ENCODE results near the gene DTNB.

DTNB gene

GRCh38 chr2:25453199-25453905 lies 220.0 kb downstream of the DTNB start:
- ChIA-PET POLR2A (no interaction called here), CTCF (interaction anchor here (0.6 to 0.7 kb wide), 3 partner anchors 13 to 896 kb away, joined by 3 to 4 read pairs (median 3); no protein-coding TSS in a partner anchor)
- peaks cover 0 to 4% of the 10 kb centered on the region in 2 experiments; a peak in 1 of 3 replicates for H3K36me3 ChIP-seq (ENCODE audit: control insufficient read depth in 2 of 2, insufficient read depth in 1 of 2, low read length in 2 of 2)
- TF ChIP-seq ZNF174 (tag by site-specific recombination; IDR thresholded peaks at IDR 0.05) (no peak), ZNF776 (tag by site-specific recombination; IDR thresholded peaks at IDR 0.05; ENCODE audit: borderline replicate concordance) (no peak), ZBTB1 (tag by site-specific recombination; IDR thresholded peaks at IDR 0.05) (no peak), PBX3 (CRISPR knock-in tag; IDR thresholded peaks at IDR 0.05) (no peak), GLIS1 (tag by site-specific recombination; IDR thresholded peaks at IDR 0.05) (no peak), ZNF146 (tag by site-specific recombination; IDR thresholded peaks at IDR 0.05) (no peak), EGR2 (tag by site-specific recombination; IDR thresholded peaks at IDR 0.05; ENCODE audit: low read depth) (no peak), ZNF394 (tag by site-specific recombination; IDR thresholded peaks at IDR 0.05; ENCODE audit: borderline replicate concordance) (no peak)
- no peak overlapping the region for H3K27ac ChIP-seq (ENCODE audit: extremely low read depth, low read depth, low read length)
- no peak overlapping the region for H3K4me3 ChIP-seq (ENCODE audit: low read depth, low read length)
- no peaks in the 10 kb centered on the region for H3K9me3 ChIP-seq (ENCODE audit: control insufficient read depth, insufficient read depth, low read depth, low read length)
- H3K4me1 ChIP-seq (ENCODE audit: control insufficient read depth, insufficient read depth, low read length): no peaks in the 10 kb centered on the region

- H3K27ac ChIP-seq (ENCODE audit: extremely low read depth, low read depth, low read length): no peak overlapping the region
- no peak overlapping the region for H3K4me3 ChIP-seq (ENCODE audit: low read depth, low read length)
- H3K4me1 ChIP-seq (ENCODE audit: control insufficient read depth, insufficient read depth, low read length): no peaks in the 10 kb centered on the region
- peaks cover 0 to 7% of the 10 kb centered on the region in 2 experiments; a peak in 1 of 3 replicates for H3K36me3 ChIP-seq (ENCODE audit: control insufficient read depth in 2 of 2, insufficient read depth in 1 of 2, low read length in 2 of 2)
- H3K9me3 ChIP-seq (ENCODE audit: control insufficient read depth, insufficient read depth, low read depth, low read length): no peaks in the 10 kb centered on the region
- TF ChIP-seq ZNF416 (tag by site-specific recombination; IDR thresholded peaks at IDR 0.05) (no peak), GLI2 (tag by site-specific recombination; IDR thresholded peaks at IDR 0.05; ENCODE audit: borderline replicate concordance, low read depth) (no peak), ZNF184 (tag by site-specific recombination; IDR thresholded peaks at IDR 0.05) (no peak), PRDM1 (tag by site-specific recombination; IDR thresholded peaks at IDR 0.05) (no peak), ZNF146 (tag by site-specific recombination; IDR thresholded peaks at IDR 0.05) (no peak), TCF7L2 (IDR thresholded peaks at IDR 0.05; ENCODE audit: borderline replicate concordance, low read depth, low read length) (no peak), ZNF701 (tag by site-specific recombination; IDR thresholded peaks at IDR 0.05) (no peak), ZNF239 (tag by site-specific recombination; IDR thresholded peaks at IDR 0.05) (no peak), ZEB2 (tag by site-specific recombination; IDR thresholded peaks at IDR 0.05) (no peak), ZNF366 (tag by site-specific recombination; conservative IDR thresholded peaks at IDR 0.05) (no peak), BCL11B (tag by site-specific recombination; IDR thresholded peaks at IDR 0.05; ENCODE audit: low read depth) (no peak), GLIS2 (tag by site-specific recombination; IDR thresholded peaks at IDR 0.05) (no peak), ZSCAN16 (tag by site-specific recombination; IDR thresholded peaks at IDR 0.05) (no peak), ZNF704 (tag by site-specific recombination; IDR thresholded peaks at IDR 0.05) (no peak), ZNF501 (tag by site-specific recombination; IDR thresholded peaks at IDR 0.05) (no peak), ZBTB6 (tag by site-specific recombination; IDR thresholded peaks at IDR 0.05) (no peak), ZNF580 (tag by site-specific recombination; IDR thresholded peaks at IDR 0.05) (no peak)
- ChIA-PET CTCF (no interaction called here), POLR2A (no interaction called here)
Observed at GRCh38 chr2:25448808-25449207, 224.6 kb downstream of the DTNB start.
